ENCODE data around the gene TAS2R3.
"Not testable (repeated sequence)": the region's sequence is repeated elsewhere in the genome, so short reads cannot be mapped to it uniquely, and the experiment has no call there.

TAS2R3 gene, protein sequence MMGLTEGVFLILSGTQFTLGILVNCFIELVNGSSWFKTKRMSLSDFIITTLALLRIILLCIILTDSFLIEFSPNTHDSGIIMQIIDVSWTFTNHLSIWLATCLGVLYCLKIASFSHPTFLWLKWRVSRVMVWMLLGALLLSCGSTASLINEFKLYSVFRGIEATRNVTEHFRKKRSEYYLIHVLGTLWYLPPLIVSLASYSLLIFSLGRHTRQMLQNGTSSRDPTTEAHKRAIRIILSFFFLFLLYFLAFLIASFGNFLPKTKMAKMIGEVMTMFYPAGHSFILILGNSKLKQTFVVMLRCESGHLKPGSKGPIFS

DNA sequence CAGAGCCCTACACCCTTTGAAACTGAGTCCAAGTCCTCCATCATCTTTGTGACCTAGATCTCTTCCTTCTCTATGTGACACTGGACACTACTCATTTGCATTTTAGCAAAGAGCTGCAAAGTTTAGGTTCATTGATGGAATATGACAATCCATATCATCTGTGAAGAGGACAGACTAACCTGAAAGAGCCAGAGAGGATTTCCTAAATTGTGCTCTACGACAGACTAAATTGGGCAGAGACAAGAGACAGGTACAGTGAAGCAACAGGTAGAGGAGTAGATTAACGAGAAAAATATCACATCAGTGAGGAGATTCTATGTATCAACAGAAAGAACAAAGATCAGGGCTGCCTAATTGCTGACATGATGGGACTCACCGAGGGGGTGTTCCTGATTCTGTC lies at the start of gene TAS2R3:
TSS of gene TAS2R3 (plus strand) at position 301 of the 400 bp plus-strand sequence. CDS start at position 363, 62 bp downstream.
- DNase-seq: no peak
- intact Hi-C loops (cut with DNase I): no loop called here

DNA sequence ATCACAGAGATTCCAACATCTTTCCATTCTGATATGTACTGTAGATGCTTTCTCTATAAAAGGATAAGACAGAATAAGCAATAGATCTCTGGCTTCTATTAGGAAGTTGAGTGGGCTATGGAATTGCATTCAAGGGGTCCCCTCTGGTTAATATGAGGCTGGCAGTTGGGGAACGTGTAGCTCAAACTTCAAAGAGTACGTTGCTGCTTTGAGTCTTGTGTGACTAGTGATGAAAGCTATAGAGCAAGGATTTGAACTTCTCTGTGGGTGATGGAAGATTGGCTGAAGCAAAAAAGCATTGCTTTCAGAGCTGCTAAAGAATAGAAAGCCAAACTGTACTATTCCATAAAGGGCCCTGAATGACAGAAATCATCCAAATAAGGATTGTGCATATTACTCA lies 49.3 kb upstream of the TAS2R3 start:
- DNase-seq: no peak
- intact Hi-C loops (cut with DNase I): no loop called here

DNA sequence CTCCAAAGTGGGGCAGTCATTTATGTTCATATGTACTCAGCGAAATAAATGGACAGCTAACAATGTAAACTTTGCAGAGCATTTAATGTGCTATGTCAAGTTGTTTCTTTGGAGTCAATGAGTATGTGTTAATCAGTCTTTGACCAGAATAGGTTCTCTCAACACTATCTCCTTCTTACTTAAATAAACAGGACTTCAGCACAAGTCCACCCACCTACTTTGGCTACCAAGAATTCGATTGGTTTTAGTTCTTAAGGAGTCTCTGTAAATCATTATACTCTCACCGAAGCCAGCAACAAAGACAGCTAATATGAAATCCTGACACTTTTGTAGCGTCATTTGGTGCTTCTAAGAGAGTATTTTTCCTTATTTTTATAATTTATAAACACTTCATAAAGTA lies 48.9 kb upstream of the TAS2R3 start:
- no peak for DNase-seq
- intact Hi-C loops (cut with DNase I): no loop called here

DNA sequence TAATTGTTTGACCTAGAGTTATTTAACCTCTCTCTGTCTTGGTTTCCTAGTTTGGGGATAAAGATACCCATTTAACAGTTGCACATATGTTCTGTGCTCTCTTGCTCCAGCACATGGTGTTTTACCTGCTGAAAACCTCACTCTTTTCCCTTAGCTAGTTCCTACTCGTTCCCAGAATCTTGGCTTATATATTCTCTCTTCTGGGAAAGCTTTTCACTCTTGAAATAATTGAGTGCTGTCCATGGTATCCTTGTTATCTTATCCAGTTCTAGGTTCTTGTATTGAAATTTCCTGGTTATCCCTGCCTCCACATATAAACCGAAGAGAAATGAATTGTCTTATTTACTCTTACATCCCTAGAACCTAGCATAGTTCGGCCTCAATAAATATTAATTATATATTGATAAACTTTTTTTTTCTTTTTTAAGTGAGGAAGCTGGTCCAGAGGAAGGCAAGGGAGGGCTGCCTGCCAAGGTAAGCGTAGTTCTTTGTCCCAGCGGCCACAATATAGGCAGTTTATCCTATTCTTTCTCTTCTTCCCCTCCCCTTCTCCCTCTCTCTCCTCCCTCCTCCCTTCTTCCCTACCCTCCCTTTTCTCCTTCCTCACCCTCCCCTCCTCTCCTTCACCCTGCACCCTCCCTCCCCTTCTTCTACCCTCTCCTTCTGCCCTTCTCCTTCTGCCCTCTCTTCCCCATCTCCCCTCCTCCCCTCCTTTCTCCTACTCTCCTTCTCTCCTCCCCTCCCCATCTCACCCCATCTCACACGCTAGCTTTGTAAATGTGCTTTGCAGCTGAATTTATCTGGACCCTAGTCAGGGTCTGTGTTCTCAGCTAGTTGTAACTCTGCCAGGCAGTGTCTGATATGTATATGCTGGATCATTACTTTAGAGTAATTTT lies 47.9 kb upstream of the TAS2R3 start:
- intact Hi-C loops (cut with DNase I): no loop called here
- no peak for DNase-seq

DNA sequence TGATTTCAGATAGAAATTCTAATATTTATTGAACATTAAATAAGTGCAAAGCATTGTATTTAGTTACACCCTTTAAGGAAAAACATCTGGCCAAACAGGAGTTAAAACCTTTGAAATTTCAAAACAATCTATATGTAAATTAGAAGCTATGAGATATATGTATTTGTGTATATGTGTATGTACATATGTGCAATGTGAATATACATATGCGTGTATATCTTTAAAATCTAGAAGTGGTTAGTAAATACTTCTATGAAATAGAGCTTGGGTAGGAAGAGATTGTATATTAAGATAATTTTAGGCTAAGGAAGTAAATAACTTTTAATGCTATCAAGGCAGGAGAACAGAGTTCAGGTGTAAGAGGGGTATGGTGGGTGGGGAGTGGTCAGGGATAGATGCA lies 46.4 kb upstream of the TAS2R3 start:
- intact Hi-C loops (cut with DNase I): no loop called here
- no peak for DNase-seq

DNA sequence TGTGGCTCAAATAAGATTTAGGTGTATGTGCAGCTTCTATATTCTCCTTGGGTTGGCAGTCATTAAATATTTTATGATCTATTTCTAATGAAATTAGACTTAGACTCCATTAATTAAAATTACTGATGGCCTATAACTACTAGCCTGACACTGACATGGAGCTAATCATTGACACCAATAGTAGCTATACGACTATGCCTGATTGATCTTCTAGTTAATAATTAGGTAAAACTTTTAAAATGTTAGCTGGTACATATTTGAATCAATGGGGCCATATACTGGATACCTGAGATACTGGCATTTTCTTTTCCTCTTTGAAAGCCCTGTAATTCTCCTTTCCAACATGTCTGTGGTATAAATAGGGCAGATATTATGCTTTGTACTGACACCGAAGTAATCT lies 41.4 kb upstream of the TAS2R3 start:
- intact Hi-C loops (cut with DNase I): no loop called here

DNA sequence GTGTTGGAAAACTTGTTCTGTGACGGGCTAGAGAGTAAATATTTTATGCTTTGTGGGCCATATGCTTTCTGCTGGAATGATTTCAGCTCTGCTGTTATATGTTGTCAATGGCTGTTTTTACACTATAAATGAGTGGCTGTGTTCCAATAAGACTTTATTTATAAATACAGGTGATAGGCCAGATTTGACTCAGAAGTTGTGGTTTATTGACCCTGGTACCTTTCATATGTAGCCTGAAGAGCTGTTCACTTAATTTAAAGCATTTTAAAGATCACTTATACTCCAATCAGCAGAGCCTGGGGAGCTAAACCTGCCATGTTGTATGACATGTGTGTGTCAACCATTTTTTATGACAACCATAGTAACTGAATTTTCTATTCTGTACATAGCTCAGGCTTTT lies 34.9 kb upstream of the TAS2R3 start:
- DNase-seq: no peak
- intact Hi-C loops (cut with DNase I): no loop called here

More for the DNA sequence above, 41.4 kb upstream of the TAS2R3 start:
- no peak for DNase-seq

DNA sequence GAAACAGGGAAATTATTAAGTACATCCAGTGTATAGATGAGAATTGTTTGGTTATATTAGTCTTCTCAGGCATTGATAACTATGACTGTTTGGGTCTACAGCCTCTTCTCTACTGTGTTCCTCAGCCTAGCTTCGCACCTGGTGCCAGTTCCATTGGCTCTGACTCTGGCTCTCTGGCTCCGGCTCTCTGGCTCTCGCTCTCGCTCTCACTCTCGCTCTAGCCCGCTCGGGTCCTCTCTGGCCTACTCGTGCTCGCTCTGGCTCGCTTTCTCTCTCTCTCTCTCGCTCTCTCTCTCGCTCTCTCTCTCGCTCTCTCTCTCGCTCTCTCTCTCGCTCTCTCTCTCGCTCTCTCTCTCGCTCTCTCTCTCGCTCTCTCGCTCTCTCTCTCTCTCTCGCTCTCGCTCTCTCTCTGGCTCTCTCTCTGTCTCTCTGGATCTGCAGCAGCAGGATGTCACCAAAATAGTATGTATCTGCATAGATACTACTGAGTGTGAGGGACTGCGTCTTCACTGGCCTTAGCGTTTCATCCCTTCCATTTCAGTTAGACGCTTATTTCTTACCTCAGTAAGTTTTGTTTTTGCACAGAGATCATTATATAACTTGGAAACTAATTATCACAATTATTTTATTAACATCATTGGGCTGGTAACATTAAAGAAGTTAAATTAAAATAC lies 32.3 kb upstream of the TAS2R3 start:
- intact Hi-C loops (cut with DNase I): no loop called here
- DNase-seq: peak in 8 of 42 donors; percentile 8 to 49 (median 23)

DNA sequence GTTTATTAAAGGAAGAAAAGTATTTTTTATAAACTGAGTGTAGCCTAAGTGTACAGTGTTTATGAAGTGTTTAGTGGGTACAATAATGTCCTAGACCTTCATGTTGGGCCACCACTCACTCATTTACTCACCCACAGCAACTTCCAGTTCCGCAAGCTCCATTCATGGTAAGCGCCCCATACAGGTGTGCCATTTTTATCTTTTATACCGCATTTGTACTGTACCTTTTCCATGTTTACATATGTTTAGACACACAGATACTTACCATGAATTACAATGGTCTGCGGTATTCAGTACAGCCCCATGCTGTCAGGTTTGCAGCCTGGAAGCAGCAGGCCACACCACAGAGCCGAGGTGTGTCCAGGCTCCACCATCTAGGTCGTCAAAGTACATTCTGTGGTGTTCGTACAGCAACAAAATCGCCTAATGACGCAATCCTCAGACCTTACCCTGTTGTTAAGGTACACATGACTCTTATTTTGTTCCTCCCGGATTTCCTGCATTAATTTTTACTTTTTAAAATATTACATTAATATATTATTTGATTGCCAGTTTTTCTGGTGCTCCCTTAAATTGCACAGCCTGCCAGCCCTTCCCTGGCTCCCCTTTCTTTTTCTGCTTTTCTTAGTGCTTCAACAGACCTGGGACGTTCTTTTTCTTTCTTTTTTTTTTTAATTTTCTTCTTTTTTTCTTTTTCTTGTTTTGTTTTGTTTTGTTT lies 26.6 kb upstream of the TAS2R3 start:
- intact Hi-C loops (cut with DNase I): loop anchor here (5.0 kb wide), 1 partner anchor 35 kb away; the partner anchor contains the start of gene DENND11
- peak in 1 of 42 donors; percentile 4 for DNase-seq

DNA sequence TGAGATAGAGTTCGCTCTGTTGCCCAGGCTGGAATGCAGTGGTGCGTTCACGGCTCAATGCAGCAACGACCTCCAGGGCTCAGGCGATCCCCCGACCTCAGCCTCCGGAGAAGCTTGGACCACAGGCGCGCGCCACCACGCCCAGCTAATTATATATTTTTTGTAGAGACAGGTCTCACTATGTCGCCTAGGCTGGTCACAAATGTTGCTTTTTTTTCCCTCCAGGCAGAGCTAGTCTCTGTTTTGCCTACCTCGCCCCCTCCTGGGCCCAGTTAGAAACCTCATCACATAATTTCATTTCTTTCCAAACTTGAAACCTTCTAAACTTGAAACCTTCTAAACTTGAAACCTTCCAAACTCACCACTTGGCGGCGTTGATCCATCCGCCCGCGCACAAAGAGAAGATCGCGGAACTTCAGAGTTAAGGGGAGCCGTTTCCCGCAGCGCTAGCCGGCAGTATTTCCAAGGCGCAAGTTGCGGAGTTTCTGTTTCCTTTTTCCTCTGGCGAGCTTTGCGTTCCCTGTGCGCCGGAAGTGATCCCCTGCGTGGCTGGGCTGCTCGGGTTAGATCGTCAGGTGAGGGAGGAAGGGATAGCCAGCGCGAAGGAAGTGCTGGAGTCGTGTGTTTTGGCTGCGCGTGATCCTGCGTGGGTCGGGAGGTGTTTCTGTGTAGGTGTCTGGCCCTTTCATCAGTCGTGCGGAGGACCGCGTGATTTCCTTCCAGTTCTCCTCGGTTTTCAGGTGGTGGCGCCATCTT lies 25.9 kb upstream of the TAS2R3 start, which contains the start of gene SSBP1:
TSS of gene SSBP1 (plus strand) at position 523 of the 756 bp plus-strand sequence. CDS start 809 bp downstream, outside the sequence.
- DNase-seq: peak; percentile 82 to 97 (median 92)
- intact Hi-C loops (cut with DNase I): loop anchor here (2.0 to 5.0 kb wide), 2 partner anchors 36 to 85 kb away; partner anchors contain the start of gene DENND11

DNA sequence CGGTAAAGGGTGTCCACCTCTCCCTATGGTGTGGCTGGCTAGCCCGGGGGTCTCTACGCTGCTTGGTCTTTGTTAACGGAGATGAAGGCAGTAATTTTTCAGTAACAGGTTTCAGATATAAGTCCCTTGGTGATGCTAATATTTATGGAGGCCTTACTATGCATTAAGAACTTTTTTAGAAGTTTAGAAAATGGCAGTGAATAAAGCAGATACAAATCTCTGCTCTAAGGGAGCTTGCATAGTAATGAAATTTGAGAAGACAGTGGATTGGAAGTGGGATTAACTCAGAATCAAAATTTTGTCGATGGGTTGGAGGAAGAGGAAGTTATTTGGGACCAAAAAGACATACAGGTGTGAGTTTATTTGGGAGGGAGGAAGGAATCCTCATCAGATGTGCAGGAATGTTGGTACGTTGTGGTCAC lies 25.3 kb upstream of the TAS2R3 start:
- intact Hi-C loops (cut with DNase I): loop anchor here (2.0 to 5.0 kb wide), 2 partner anchors 36 to 86 kb away; partner anchors contain the start of gene DENND11
- DNase-seq: no peak

DNA sequence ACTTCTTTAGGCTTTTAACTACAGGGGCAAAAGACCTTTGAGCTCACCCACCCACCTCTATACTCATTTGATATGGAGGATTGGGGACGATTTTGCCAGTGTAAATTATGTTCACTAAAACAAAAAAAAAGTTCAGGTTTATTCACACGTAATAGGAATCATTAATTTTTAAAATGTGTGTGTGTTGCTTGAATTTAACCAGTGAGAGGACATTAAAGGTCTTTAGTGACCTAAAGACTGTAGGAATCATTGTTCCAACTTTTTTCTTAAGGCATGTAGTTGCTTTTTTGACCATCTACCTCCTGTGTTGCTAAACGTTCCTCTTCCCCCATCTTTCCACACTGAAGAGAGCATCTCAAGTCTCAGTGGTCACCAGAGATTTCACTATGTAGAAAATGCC lies 24.6 kb upstream of the TAS2R3 start:
- no peak for DNase-seq
- intact Hi-C loops (cut with DNase I): loop anchor here (2.0 to 5.0 kb wide), 2 partner anchors 37 to 86 kb away; partner anchors contain the start of gene DENND11

DNA sequence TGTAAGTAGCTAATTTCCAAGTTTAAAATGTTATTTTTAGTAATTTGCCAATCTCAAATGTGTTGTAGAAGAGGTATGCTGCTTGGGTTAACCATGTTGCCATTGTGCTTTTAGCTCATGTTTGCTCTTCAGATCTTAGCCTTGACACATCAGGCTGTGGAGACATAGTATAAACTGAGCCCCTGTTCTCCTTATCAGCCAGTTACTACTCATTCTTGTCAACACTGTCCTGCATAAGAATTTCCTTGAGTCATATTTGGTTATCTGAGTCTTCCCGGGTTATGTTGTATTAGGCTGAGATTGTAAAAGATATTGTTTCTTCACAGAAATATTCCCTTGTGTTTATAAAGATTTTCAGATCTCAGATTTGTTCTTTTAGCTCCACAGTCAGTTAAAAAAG lies 21.7 kb upstream of the TAS2R3 start:
- intact Hi-C loops (cut with DNase I): no loop called here
- DNase-seq: no peak

DNA sequence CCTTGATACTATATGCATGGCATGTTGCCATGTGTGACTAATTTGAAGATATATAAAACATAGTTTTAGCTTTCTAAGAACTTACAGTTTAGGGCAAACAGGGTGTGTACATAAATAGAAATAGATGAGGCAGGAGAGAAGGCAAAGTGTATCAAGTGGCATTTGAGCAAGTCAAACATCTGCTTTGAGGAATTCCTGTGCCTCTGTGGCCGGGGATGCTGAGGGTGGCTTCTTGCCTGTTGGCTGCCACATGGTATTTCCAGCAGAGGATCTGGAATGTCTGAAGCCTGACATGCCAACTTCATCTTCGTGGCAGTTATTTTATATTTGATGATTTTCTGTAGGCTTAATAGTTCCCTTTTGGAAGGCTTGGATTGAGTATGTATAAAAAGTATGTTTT lies 19.8 kb upstream of the TAS2R3 start:
- no peak for DNase-seq
- intact Hi-C loops (cut with DNase I): no loop called here

DNA sequence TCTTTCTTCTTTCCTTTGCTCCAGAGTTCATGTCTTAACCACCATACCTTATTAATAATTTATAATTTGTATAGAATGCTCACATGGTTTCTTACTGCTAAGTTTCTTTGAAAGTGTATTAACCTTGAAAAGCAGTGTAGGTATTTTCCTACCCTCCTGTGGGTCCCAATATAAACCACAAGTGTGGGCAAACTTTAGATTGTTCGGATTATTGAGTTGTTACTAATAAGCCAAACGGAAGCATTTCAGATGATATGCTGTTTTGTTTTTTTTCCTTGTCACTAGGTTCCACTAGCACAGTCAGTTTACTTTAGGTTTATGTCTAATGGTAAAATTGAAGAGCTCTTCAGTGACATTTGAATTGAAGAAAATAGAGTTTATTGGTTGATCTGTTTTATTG lies 15.5 kb upstream of the TAS2R3 start:
- intact Hi-C loops (cut with DNase I): no loop called here
- DNase-seq: no peak

DNA sequence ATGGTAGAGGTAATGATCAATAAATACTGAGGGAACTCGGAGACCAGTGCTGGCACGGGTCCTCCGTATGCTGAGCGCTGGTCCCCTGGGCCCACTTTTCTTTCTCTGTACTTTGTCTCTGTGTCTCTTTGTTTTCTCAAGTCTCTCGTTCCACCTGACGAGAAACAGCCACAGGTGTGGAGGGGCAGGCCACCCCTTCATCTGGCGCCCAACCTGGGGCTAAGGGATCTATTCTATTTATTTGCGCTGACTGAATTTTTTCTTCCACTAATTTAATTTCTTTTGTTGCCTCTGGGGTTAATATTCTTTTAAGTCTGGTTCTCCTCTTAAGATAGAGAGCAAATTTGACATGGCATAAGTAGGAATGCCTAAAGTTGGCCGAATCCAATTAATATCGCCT lies 12.0 kb upstream of the TAS2R3 start:
- DNase-seq; intact Hi-C loops (cut with DNase I): not testable (repeated sequence)

DNA sequence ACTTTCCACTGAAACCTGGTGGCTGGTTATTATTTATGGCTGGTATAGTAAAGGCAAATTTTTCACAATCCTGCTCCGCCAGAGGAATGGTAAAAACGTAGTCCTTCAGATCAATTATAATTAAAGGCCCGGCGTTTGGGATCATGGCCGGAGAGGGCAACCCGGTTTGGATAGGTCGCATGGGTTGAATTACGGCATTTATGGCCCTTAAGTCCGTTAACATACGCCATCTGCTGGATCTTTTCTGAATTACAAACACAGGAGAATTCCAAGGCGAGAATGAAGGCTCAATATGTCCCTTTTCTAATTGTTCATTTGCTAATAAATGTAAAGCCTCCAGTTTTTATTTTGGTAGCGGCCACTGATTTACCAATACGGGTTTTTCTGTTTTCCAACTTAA lies 11.3 kb upstream of the TAS2R3 start:
- no peak for DNase-seq
- intact Hi-C loops (cut with DNase I): no loop called here

DNA sequence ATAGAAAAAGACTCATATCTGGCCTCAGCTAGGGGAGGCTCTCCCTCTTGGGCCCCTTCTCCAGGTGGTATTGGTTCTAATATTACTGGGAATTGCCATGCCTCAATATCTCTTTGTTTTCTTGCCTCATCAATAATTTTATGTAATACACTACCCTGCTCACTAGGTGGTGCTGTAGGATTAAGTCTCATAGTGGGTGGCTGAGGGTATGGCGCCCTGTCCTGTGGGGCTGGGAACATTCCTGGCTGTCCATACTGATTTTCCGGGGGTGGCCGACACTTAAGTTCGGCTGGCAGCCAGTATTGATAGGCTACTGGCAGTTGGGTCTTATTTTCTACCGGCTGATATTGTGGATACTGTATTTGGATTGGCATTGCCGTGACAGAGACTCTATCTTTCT lies 9.0 kb upstream of the TAS2R3 start:
- DNase-seq: no peak
- intact Hi-C loops (cut with DNase I): no loop called here
